Spinal cord (tissue), 10 donors: ENCODE data around the gene GTF2H2C. TPM values are rescaled to one million over a fixed set of nuclear protein-coding genes. Genes with fewer than 3 reads are reported as not detected.
A peak's percentile ranks its signal among the peaks of the same experiment; 100 is the strongest.
"Not testable (repeated sequence)": the region's sequence is repeated elsewhere in the genome, so short reads cannot be mapped to it uniquely, and the experiment has no call there.

ENCODE experiments used
- DNase-seq, 6 donors: peaks; one replicate each; pipeline versions ENCODE4 v3.0.0 to v3.0.0-alpha.2; 2013 to 2015; ENCODE audit warnings: low spot score in 6 of 6, low read depth in 4 of 6
- H3K27ac ChIP-seq: one replicate; pipeline ENCODE4 v1.5.1; 2013; ENCODE audit warnings: low read depth, low read length, control low read depth
- H3K27me3 ChIP-seq: one replicate; pipeline ENCODE4 v1.6.1; 2013; ENCODE audit warnings: low read length; ENCODE audit not compliant: control insufficient read depth, insufficient read depth
- H3K36me3 ChIP-seq: one replicate; pipeline ENCODE4 v1.6.1; 2013; ENCODE audit warnings: low read length; ENCODE audit not compliant: control insufficient read depth, insufficient read depth
- H3K4me1 ChIP-seq: one replicate; pipeline ENCODE4 v1.6.1; 2013; ENCODE audit warnings: low read length; ENCODE audit not compliant: control insufficient read depth, insufficient read depth
- H3K4me3 ChIP-seq: one replicate; pipeline ENCODE4 v1.5.1; 2013; ENCODE audit warnings: low read depth, low read length, control low read depth
- H3K9me3 ChIP-seq: one replicate; pipeline ENCODE4 v1.6.1; 2013; ENCODE audit warnings: low read length; ENCODE audit not compliant: control insufficient read depth, insufficient read depth
- WGBS: methylation state at CpG from one replicate; pipeline ENCODE4 v1.1.5; 2013; ENCODE audit warnings: missing lambda C conversion rate; ENCODE audit not compliant: insufficient coverage; 5-methylcytosine and 5-hydroxymethylcytosine counted together
- polyA plus RNA-seq, 2 donors: library from polyadenylated mRNA; unstranded; fragments of 120-200 nt; gene quantifications; one replicate each; pipeline ENCODE4 v1.2.1, GENCODE V29; 2013; ENCODE audit not compliant: insufficient read length in 2 of 2
- total RNA-seq, 2 donors: library from RNA; depleted of rRNA in 1 of 2; stranded (reverse); fragments of 120-200 nt in 1 of 2; fragments of >200 nt in 1 of 2; gene quantifications; one replicate each; pipeline versions ENCODE4 v1.2.3 to v1.2.4, GENCODE V29; 2013 to 2014
- donor health status: healthy.

The GTF2H2C gene
- total and polyA plus RNA-seq, 4 donors, result 35.6 to 68.2 (median 55.0) TPM

- Histone ChIP-seq H3K27me3 (no peaks in the 10 kb centered on the region), H3K36me3 (no peaks in the 10 kb centered on the region), H3K27ac (no peak overlapping the region), H3K4me1 (no peaks in the 10 kb centered on the region), H3K9me3 (no peaks in the 10 kb centered on the region), H3K4me3 (no peak overlapping the region)
- 90% methylated on average over 7 of the region's 7 CpGs for WGBS
- no peak for DNase-seq
Measured at GRCh38 chr5:69527128-69527770, 32.7 kb upstream of the GTF2H2C start.

- H3K9me3 ChIP-seq, result no peaks in the 10 kb centered on the region
- no peaks in the 10 kb centered on the region for H3K27me3 ChIP-seq
- H3K4me3 ChIP-seq, result no peak overlapping the region
- no peak overlapping the region for H3K27ac ChIP-seq
- DNase-seq, result no peak
- no peaks in the 10 kb centered on the region for H3K4me1 ChIP-seq
- no peaks in the 10 kb centered on the region for H3K36me3 ChIP-seq
- WGBS, result 89% methylated on average over 3 of the region's 5 CpGs
Measured at GRCh38 chr5:69528035-69528434, 32.0 kb upstream of the GTF2H2C start.

DNA sequence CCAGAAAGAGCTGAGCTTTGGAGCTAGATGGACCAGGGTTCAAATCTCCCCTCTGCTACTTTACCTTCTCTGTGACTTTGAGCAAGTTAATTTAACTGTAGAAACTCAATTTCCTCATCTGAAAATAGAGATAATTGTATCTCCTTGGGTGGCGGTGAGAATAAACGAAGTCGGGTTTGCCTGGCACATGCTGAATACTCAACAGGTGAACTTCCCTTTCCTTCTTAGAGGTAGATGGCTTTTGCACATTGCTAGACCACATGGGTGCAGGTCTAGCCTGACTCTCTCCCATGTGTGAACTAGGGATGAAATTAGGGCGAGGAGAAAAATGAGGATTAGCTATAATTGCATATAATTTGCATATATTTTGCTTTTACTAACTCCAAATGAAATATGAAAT is 31.4 kb upstream of the GTF2H2C start:
- WGBS, result no CpG with 5 or more reads among the region's 4 CpGs
- no peaks in the 10 kb centered on the region for H3K27me3 ChIP-seq

GRCh38 chr5:69530561-69531405 is 29.2 kb upstream of the GTF2H2C start:
- Histone ChIP-seq H3K27ac (no peak overlapping the region), H3K4me1 (no peaks in the 10 kb centered on the region), H3K4me3 (no peak overlapping the region), H3K27me3 (no peaks in the 10 kb centered on the region), H3K36me3 (no peaks in the 10 kb centered on the region), H3K9me3 (no peaks in the 10 kb centered on the region)
- peak in 1 of 6 donors; percentile 0 for DNase-seq
- 85% methylated on average over 6 of the region's 7 CpGs for WGBS

More for the DNA sequence above, 31.4 kb upstream of the GTF2H2C start:
- H3K27ac ChIP-seq, result no peak overlapping the region
- H3K36me3 ChIP-seq, result no peaks in the 10 kb centered on the region
- no peak for DNase-seq
- H3K9me3 ChIP-seq, result no peaks in the 10 kb centered on the region
- no peaks in the 10 kb centered on the region for H3K4me1 ChIP-seq
- H3K4me3 ChIP-seq, result no peak overlapping the region

DNA sequence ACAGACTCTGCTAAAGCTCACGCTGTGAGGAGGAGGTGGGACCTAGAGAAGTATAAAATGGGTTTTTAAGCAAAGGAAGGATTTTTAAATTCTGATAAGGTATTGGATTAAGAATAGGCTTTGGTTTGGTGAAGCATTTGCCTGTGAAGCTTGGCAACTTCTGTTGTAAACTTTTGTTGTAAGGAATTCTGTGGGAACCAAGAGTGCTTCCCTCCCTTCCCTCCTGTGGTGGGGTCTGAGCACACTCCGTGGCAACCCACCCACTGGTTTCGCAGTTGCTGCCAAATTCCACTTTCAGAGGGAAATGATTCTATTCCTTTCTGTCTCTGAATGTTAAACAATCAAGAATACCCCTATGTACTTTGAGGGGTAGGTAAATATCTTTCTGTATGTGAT is 28.6 kb upstream of the GTF2H2C start:
- DNase-seq, result peak in 3 of 6 donors; percentile 6 to 44 (median 18)

GRCh38 chr5:69537911-69538310 is 22.1 kb upstream of the GTF2H2C start:
- not testable (repeated sequence) for H3K4me1 ChIP-seq, H3K27ac ChIP-seq, H3K4me3 ChIP-seq, DNase-seq, H3K9me3 ChIP-seq, H3K27me3 ChIP-seq, H3K36me3 ChIP-seq
- WGBS, result no CpG with 5 or more reads among the region's 3 CpGs

More for the DNA sequence above, 28.6 kb upstream of the GTF2H2C start:
- Histone ChIP-seq H3K36me3 (no peaks in the 10 kb centered on the region), H3K27ac (no peak overlapping the region), H3K27me3 (no peaks in the 10 kb centered on the region), H3K4me1 (no peaks in the 10 kb centered on the region), H3K9me3 (no peaks in the 10 kb centered on the region), H3K4me3 (no peak overlapping the region)
- no CpG with 5 or more reads among the region's 3 CpGs for WGBS

- H3K27ac ChIP-seq, H3K4me3 ChIP-seq, H3K9me3 ChIP-seq, H3K36me3 ChIP-seq, DNase-seq, H3K27me3 ChIP-seq, H3K4me1 ChIP-seq: not testable (repeated sequence)
- no CpG with 5 or more reads among the region's 2 CpGs for WGBS
Measured at GRCh38 chr5:69538735-69539134, 21.3 kb upstream of the GTF2H2C start.

- not testable (repeated sequence) for H3K27me3 ChIP-seq, H3K4me3 ChIP-seq
- WGBS, result no CpG with 5 or more reads among the region's 1 CpG
Measured at GRCh38 chr5:69541347-69541746, 18.6 kb upstream of the GTF2H2C start.

GRCh38 chr5:69542838-69543618 is 17.0 kb upstream of the GTF2H2C start:
- WGBS, result no CpG with 5 or more reads among the region's 3 CpGs
- not testable (repeated sequence) for H3K27ac ChIP-seq, H3K27me3 ChIP-seq, H3K4me3 ChIP-seq, H3K4me1 ChIP-seq, H3K36me3 ChIP-seq, H3K9me3 ChIP-seq, DNase-seq

More at GRCh38 chr5:69541347-69541746, 18.6 kb upstream of the GTF2H2C start:
- H3K9me3 ChIP-seq, H3K36me3 ChIP-seq, DNase-seq, H3K4me1 ChIP-seq, H3K27ac ChIP-seq: not testable (repeated sequence)
